Activated CD8-positive, alpha-beta memory T cell treated with anti-CD3 and anti-CD28 coated beads, Interleukin-2, amount 50 U/mL, for 1 hour (primary cell): Measurements from ENCODE around the gene SMIM44.
"Not testable (repeated sequence)": the region's sequence is repeated elsewhere in the genome, so short reads cannot be mapped to it uniquely, and the experiment has no call there.

ENCODE experiments used
- DNase-seq: peaks from one replicate; pipeline ENCODE4 v3.0.0-alpha.2; 2020; ENCODE audit errors: extremely low read depth

Gene SMIM44

GRCh38 chr19:3483226-3483628 lies at the start of gene SMIM44:
TSS of gene SMIM44 (minus strand) at chr19:3483441. CDS start at chr19:3483403, 38 bp downstream.
- DNase-seq, result no peak

DNA sequence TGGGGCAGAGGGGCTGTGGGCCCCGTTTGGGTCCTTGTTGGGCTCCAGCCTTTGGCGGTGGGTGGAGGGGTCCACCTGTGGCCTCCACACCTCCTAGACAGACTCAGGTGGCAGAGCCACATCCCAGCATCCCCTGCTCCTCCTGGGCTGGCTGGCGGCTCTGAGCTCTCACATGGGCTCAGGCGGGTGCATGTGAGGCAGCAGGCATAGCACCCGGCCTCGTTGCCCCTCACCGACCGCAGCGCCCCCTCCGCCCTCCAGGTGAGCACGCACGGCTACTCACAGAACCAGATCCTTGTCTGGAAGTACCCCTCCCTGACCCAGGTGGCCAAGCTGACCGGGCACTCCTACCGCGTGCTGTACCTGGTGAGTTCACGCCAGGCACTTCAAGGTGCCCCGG lies 49.8 kb upstream of the SMIM44 start:
- no peak for DNase-seq

DNA sequence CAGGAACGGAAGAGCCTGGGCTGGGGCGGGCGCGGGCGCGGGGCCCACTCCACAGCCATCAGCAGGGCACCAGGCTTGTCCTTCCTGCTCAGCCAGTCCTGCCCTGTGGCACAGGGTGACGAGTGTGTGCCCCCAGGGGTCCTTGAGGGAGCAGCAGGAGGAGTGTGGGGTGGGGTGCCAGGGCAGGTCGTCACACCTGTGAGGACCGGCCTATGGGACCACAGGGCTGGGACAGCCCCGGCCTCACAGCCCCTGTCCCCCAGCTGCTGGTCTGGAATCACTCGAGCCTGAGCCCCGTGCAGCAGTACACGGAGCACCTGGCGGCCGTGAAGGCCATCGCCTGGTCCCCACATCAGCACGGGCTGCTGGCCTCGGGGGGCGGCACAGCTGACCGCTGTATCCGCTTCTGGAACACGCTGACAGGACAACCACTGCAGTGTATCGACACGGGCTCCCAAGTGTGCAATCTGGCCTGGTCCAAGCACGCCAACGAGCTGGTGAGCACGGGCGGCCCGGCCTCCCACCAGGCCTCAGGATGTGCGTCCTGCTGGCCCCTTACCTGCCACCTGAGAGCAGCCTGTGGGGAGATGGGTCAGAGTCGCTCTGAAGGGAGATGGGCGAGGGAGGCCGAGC lies 49.0 kb upstream of the SMIM44 start:
- DNase-seq, result no peak

DNA sequence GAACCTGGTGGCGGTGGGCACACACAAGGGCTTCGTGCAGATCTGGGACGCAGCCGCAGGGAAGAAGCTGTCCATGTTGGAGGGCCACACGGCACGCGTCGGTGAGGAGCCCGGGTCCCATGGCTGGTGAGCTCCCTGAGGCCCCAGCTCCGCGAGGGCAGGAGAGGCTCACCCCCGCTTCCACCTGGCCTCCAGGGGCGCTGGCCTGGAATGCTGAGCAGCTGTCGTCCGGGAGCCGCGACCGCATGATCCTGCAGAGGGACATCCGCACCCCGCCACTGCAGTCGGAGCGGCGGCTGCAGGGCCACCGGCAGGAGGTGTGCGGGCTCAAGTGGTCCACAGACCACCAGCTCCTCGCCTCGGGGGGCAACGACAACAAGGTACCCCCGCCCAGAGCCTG lies 48.5 kb upstream of the SMIM44 start:
- no peak for DNase-seq

GRCh38 chr19:3530389-3530788 lies 47.1 kb upstream of the SMIM44 start:
- DNase-seq, result no peak

- not testable (repeated sequence) for DNase-seq
Measured at GRCh38 chr19:3529299-3529698, 46.1 kb upstream of the SMIM44 start.

DNA sequence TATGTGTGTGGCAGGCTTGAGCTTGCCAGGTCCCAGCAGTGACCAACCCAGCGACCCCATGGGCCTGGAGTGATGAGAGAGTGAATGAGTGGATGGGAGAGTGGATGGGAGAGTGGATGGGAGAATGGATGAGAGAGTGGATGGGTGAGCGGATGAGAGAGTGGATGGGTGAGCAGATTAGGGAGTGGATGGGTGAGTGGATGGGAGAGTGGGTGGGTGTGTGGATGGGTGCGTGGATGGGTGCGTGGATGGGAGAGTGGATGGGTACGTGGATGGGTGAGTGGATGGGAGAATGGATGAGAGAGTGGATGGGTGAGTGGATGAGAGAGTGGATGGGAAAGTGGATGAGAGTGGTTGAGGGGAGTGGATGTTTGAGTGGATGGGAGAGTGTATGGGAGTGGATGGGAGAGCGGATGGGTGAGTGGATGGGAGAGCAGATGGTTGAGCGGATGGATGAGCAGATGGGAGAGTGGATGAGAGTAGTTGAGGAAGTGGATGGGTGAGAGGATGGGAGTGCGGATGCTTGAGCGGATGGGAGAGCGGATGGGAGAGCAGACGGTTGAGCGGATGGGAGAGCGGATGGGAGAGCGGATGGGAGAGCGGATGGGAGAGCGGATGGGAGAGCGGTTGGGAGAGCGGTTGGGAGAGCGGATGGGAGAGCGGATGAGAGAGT lies 45.4 kb upstream of the SMIM44 start:
- no peak for DNase-seq

DNA sequence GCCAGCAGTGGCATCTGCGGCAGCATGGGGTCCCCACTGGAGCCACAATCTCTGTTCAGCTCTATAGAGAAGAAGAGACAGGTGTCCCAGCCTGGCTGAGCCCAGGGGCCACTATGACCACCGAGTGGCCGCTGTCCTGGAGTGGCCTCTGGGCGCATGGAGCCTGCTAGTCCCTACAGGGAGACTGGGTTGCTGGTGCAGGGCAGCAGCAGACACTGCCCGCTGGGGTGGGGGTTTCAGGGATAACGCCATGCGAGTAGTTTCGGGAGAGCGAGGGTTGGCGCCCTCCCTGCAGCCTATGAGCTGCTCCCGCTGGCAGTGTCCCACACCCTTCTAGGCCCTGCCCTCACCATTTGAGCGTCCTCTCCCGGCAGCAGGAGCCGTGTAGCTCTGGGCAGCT lies 44.8 kb upstream of the SMIM44 start:
- no peak for DNase-seq

- DNase-seq, result no peak
Measured at GRCh38 chr19:3527238-3527910, 44.1 kb upstream of the SMIM44 start.

- DNase-seq, result no peak
Measured at GRCh38 chr19:3526507-3527237, 43.4 kb upstream of the SMIM44 start.

GRCh38 chr19:3524904-3525451 lies 41.7 kb upstream of the SMIM44 start:
- no peak for DNase-seq

DNA sequence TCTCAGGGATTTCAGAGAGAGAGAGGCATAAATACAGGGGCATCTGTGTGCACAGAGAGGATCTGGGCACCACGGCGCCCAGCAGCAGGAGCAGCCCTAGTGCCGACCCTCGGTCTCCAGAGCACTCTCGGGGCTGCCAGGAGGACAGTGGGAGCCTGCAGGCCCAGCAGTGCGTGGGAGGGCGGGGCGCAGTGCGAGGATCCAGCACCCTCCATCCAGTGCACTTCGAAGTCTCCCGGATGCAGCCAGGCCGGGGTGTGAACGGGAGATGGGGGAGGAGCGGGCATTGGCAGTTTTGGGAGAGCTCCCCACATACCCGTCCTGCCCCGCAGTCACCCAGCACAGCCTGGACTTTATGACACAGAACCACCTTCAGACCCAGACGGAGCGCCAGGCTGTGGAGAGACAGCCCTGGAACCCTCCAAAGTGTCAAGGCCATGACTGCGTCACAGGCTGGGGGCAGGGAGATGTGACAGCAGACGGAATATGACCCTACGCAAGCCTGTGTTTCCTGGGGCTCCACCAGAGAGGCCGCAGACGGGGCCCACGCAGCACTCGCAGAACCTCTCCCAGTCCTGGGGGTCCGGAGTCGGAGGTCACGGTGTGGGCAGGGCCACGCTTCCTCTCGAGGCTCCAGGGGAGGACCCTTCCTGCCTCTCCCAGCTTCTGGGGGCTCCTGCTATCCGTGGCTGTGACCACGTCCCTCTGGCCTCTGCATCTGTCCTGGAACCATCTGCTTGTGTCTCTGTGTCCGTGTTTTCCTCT lies 41.0 kb upstream of the SMIM44 start:
- DNase-seq, result no peak

GRCh38 chr19:3523361-3524077 lies 40.3 kb upstream of the SMIM44 start:
- DNase-seq, result no peak

- no peak for DNase-seq
Measured at GRCh38 chr19:3522421-3523360, 39.5 kb upstream of the SMIM44 start.

GRCh38 chr19:3521104-3521445 lies 37.8 kb upstream of the SMIM44 start:
- no peak for DNase-seq

GRCh38 chr19:3520166-3521103 lies 37.2 kb upstream of the SMIM44 start:
- DNase-seq, result no peak

DNA sequence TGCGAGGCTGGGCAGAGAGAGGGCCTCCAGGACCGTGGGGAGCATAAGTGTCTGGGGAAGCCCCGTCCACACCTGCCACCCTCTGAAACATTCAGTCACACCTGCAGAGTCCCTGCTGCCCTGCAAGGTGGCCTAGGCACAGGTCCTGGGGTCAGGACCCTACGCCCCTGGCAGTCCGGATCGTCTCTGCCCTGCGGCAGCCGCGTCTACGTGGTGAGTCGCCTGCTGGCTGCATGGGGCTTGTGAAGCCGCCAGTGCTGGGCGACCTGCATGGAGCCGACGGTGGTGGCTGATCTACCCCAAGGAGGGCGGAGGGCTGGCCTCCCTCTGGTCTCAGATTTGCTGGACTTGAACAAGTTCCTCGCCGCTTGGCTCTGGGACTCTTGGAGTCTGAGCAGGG lies 35.9 kb upstream of the SMIM44 start:
- DNase-seq, result no peak

DNA sequence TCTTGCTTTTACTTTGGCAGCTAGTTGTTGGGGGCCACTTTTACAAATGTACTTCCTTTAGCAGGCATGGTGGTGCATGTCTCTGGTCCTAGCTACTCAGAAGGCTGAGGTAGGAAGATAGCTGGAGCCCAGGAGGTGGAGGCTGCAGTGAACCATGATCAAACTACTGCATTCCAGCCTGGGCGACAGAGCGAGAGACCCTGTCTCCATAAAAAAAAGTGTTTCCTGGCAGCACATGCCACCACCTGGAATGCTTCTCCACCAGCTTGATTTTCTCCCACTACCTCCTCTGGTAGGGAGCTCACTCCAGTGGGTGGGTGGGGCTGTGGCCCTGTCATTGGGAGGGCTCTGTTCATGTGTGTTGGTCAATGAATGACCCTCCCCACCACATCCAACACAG lies 35.4 kb upstream of the SMIM44 start:
- no peak for DNase-seq

DNA sequence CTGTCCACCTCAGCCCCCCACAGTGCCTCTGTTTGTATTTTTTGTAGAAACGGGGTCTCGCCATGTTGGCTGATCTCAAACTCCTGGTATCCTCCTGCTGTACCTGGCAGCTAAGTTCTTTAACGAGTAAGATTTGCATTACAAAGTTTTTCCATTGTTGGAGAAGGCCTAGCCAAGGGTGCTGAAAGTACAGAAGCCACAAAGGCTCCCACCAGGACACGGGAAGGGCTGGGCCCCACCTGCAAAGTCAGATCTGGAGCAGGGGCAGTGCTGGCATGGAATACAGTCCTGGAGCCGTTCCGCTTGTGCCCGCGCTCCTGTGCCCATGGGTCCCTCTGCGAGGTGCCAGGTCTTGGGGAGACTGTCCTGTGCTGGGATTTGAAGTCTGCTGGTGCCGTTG lies 35.0 kb upstream of the SMIM44 start:
- no peak for DNase-seq
